PC-3 (cell line): Measurements from ENCODE around the gene RSKR. TPM values are rescaled to one million over a fixed set of nuclear protein-coding genes. Genes with fewer than 3 reads are reported as not detected.

Experiments
- ATAC-seq: fragments of 200-7000 bp; cut with Tn5 transposase; 2 replicates; pipeline ENCODE4 v1.9.1; 2020; ENCODE audit warnings: mild to moderate bottlenecking, moderate library complexity
- BruUV-seq: library from RNA; stranded (reverse); fragments of 400-500 nt; replicated peaks from 2 replicates; lab custom pipeline; 2021; lab: Mats Ljungman, UMichigan
- CTCF ChIA-PET: fragments of 300-600 bp; sonication (Branson Sonifier 250); formaldehyde crosslinking; loops from one replicate; lab custom pipeline; 2022; ENCODE audit warnings: antibody characterized with exemption; lab: Charles Lee
- POLR2A ChIA-PET: fragments of 300-600 bp; sonication (Branson Sonifier 250); formaldehyde crosslinking; loops from one replicate; lab custom pipeline; 2022; ENCODE audit warnings: antibody characterized with exemption; ENCODE audit not compliant: unreplicated experiment; lab: Charles Lee
- DNase-seq: peaks from one replicate; pipeline ENCODE4 v3.0.0-alpha.2; 2015
- H2AFZ ChIP-seq: fragments of 300-600 bp; sonication (generic); 2 replicates; pipeline ENCODE4 v1.6.0; 2016; ENCODE audit warnings: antibody characterized with exemption, low read length
- H3F3A ChIP-seq: fragments of 300-600 bp; sonication (generic); one replicate; pipeline ENCODE4 v1.6.0; 2017; ENCODE audit warnings: antibody characterized with exemption, low read length, control low read depth, mild to moderate bottlenecking; ENCODE audit not compliant: unreplicated experiment
- H3K27ac ChIP-seq: fragments of 300-600 bp; sonication (generic); 2 replicates; pipeline ENCODE4 v1.5.1; 2016; ENCODE audit warnings: mild to moderate bottlenecking, low read length
- H3K27me3 ChIP-seq: fragments of 300-600 bp; sonication (generic); 2 replicates; pipeline ENCODE4 v1.6.1; 2016; ENCODE audit warnings: low read length, mixed read lengths
- H3K36me3 ChIP-seq: fragments of 300-600 bp; sonication (generic); 2 replicates; pipeline ENCODE4 v1.6.1; 2016; ENCODE audit warnings: low read depth, mixed run types, low read length, mixed read lengths
- H3K4me1 ChIP-seq: fragments of 300-600 bp; sonication (generic); 2 replicates; pipeline ENCODE4 v1.5.1; 2016; ENCODE audit warnings: low read length; ENCODE audit not compliant: insufficient read depth
- H3K4me2 ChIP-seq: fragments of 300-600 bp; sonication (generic); 2 replicates; pipeline ENCODE4 v1.6.0; 2016; ENCODE audit warnings: low read length
- H3K4me3 ChIP-seq: fragments of 300-600 bp; sonication (generic); 2 replicates; pipeline ENCODE4 v1.5.1; 2016; ENCODE audit warnings: mild to moderate bottlenecking, low read length, mixed read lengths
- H3K79me2 ChIP-seq: fragments of 300-600 bp; sonication (generic); 2 replicates; pipeline ENCODE4 v1.6.1; 2017; ENCODE audit warnings: low read length, mixed read lengths
- H3K9ac ChIP-seq: fragments of 300-600 bp; sonication (generic); 2 replicates; pipeline ENCODE4 v1.6.0; 2016; ENCODE audit warnings: mild to moderate bottlenecking, low read length
- H3K9me2 ChIP-seq: fragments of 300-600 bp; sonication (generic); replicated peaks from 2 replicates; pipeline ENCODE4 v1.6.1; 2016; ENCODE audit warnings: mixed run types, low read length, mixed read lengths
- H3K9me3 ChIP-seq: fragments of 300-600 bp; sonication (generic); 2 replicates; pipeline ENCODE4 v1.6.1; 2016; ENCODE audit warnings: low read length, mixed read lengths
- H4K20me1 ChIP-seq: fragments of 300-600 bp; sonication (generic); 2 replicates; pipeline ENCODE4 v1.6.1; 2016; ENCODE audit warnings: low read length, mixed read lengths
- EZH2 ChIP-seq: fragments of 300-600 bp; sonication (generic); IDR thresholded peaks from one replicate; pipeline ENCODE4 v1.6.1; 2017; ENCODE audit warnings: antibody characterized with exemption, mild to moderate bottlenecking, low read length; ENCODE audit not compliant: unreplicated experiment
- EZH2phosphoT487 ChIP-seq: fragments of 300-600 bp; sonication (generic); IDR thresholded peaks from 2 replicates; pipeline ENCODE4 v1.6.1; 2018; ENCODE audit warnings: mild to moderate bottlenecking, antibody characterized with exemption, low read length, borderline replicate concordance
- intact Hi-C: fragments of 100-400 bp; cut with micrococcal nuclease; formaldehyde crosslinking; loops from 2 replicates; pipeline ENCODE4 v1.9.0; 2023
- total RNA-seq: library from RNA; depleted of rRNA; stranded (reverse); fragments of >200 nt; gene quantifications from 2 replicates; pipeline ENCODE4 v1.2.3, GENCODE V29; 2014
- TF ChIP-seq, protein P1 (sequence below): fragments of 300-600 bp; sonication (generic); conservative IDR thresholded peaks from 2 replicates; pipeline ENCODE4 v1.5.1; 2017; ENCODE audit warnings: antibody characterized with exemption, low read depth, mild to moderate bottlenecking, low read length

RSKR gene
- total RNA-seq, 1 experiment from 2014 or later: 7.2 TPM

DNA sequence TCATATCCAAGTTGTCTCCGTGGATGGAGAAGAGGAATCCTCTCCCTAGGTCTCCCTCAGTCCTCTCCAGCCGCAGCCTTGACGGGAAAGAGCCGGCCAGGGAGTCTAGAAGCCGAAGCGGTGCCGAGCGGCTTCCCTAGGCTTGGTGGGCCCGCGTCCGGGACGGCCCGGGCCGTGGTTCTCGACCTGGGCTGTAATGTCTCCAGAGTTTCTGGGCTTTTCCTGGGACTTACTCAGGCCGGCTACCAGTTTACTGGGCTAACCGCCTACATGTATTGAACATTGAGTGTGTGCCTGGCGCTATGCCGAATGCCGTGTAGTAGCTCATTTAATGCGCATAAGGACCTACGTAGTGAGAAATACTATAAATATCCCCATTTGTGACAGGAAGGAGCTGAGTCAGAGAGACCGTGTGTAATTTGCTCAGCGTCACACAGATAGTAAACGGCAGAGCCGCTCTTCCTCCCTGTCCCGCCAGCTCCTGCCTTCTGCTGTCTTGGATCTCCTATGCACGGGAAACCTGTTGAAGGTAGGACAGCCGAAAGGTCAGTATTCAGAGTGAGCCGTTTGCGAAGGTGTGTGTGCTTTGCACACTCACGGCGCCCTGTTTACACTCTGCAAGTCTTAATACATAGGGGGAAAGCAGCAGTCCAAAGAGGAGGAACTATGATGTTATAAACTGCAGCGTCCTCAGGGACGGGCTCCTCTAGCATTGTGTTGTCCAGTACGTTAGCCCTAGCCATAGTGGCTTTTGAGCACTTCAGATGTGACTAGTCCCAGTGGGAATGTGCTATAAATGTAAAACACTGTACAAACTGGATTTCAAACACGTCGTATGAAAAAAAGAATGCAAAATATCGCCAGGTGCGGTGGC lies 14.4 kb downstream of the RSKR start:
- CTCF ChIA-PET: no interaction called here

DNA sequence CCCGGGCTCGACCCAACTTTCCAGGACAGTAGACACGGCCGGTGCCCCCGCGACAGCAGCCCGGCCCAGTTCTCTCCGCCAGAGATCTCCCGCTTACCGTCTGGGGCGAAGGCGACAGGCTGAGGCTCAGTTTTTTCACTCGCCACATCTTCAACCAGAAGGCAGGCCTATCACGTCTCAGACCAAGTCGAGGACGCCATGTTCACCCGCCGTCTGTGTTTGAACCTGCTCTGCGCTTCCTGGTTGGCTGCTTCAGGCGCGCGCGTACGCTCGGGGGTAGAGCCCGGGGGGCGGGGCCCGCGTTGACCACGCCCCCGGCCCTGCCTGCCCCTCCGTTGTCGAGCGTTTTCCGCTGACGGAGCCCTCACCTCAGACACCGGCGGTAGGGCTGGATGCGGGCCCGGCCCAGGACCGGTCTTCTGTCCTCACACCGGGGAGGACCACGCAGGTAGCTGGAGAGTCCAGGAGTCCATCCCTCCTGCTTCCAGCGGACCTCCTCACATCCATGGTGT lies 15.1 kb downstream of the RSKR start, which contains the start of gene SPAG5:
Gene SPAG5, minus strand, starts transcription at position 227 of the 512 bp plus-strand sequence. Its CDS starts 79 bp downstream, at position 148.
- peak within 1 kb of the TSS; percentile 98 for H2AFZ ChIP-seq
- H3K9ac ChIP-seq: peak within 1 kb of the TSS; percentile 91
- peaks cover 8% of the 10 kb centered on the region; the same call in 1 of the 2 replicates for H3K4me1 ChIP-seq
- TF ChIP-seq EZH2: no peak
- TF ChIP-seq, protein P1, sequence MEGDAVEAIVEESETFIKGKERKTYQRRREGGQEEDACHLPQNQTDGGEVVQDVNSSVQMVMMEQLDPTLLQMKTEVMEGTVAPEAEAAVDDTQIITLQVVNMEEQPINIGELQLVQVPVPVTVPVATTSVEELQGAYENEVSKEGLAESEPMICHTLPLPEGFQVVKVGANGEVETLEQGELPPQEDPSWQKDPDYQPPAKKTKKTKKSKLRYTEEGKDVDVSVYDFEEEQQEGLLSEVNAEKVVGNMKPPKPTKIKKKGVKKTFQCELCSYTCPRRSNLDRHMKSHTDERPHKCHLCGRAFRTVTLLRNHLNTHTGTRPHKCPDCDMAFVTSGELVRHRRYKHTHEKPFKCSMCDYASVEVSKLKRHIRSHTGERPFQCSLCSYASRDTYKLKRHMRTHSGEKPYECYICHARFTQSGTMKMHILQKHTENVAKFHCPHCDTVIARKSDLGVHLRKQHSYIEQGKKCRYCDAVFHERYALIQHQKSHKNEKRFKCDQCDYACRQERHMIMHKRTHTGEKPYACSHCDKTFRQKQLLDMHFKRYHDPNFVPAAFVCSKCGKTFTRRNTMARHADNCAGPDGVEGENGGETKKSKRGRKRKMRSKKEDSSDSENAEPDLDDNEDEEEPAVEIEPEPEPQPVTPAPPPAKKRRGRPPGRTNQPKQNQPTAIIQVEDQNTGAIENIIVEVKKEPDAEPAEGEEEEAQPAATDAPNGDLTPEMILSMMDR: no peak
- no peak for TF ChIP-seq EZH2phosphoT487
- no peaks in the 10 kb centered on the region for H4K20me1 ChIP-seq
- peak within 1 kb of the TSS; percentile 99 for H3K4me2 ChIP-seq
- H3K9me3 ChIP-seq: no peaks in the 10 kb centered on the region
- H3F3A ChIP-seq: peaks cover 9% of the 10 kb centered on the region
- H3K4me3 ChIP-seq: peak within 1 kb of the TSS; percentile 98
- peak; percentile 90 for DNase-seq
- intact Hi-C loops: no loop called here
- POLR2A ChIA-PET: no interaction called here
- no peaks in the 10 kb centered on the region for H3K36me3 ChIP-seq
- H3K9me2 ChIP-seq: no peaks in the 10 kb centered on the region
- peak; percentile 80 for ATAC-seq
- CTCF ChIA-PET: no interaction called here
- H3K27ac ChIP-seq: peak within 1 kb of the TSS; percentile 98
- peaks cover 21% of the 10 kb centered on the region for H3K79me2 ChIP-seq
- no TSS peak for BruUV-seq
- H3K27me3 ChIP-seq: no peaks in the 10 kb centered on the region

More for the DNA sequence above, 14.4 kb downstream of the RSKR start:
- Histone ChIP-seq H4K20me1 (no peaks in the 10 kb centered on the region), H3K36me3 (no peaks in the 10 kb centered on the region), H3K9me3 (no peaks in the 10 kb centered on the region), H3K4me3 (peak overlapping the region; percentile 98), H3K79me2 (peaks cover 18% of the 10 kb centered on the region), H3K9me2 (no peaks in the 10 kb centered on the region), H3F3A (peaks cover 9% of the 10 kb centered on the region), H2AFZ (peak overlapping the region; percentile 98), H3K4me2 (peak overlapping the region; percentile 99), H3K27ac (peak overlapping the region; percentile 98), H3K9ac (peak overlapping the region; percentile 91), H3K27me3 (no peaks in the 10 kb centered on the region), H3K4me1 (peaks cover 8% of the 10 kb centered on the region; the same call in 1 of the 2 replicates)
- BruUV-seq: TSS peak; percentile 83
- intact Hi-C loops: no loop called here
- POLR2A ChIA-PET: interaction anchor here (0.6 kb wide), 1 partner anchor 111 kb away, joined by 5 read pairs; no protein-coding TSS in a partner anchor
- ATAC-seq: peak; percentile 77
- DNase-seq: peak; percentile 80
- TF ChIP-seq, protein P1: no peak
- TF ChIP-seq EZH2 (no peak), EZH2phosphoT487 (no peak)
